ENCODE measurements around the gene UBXN7.
"Not testable (repeated sequence)": the region's sequence is repeated elsewhere in the genome, so short reads cannot be mapped to it uniquely, and the experiment has no call there.

Gene UBXN7

DNA sequence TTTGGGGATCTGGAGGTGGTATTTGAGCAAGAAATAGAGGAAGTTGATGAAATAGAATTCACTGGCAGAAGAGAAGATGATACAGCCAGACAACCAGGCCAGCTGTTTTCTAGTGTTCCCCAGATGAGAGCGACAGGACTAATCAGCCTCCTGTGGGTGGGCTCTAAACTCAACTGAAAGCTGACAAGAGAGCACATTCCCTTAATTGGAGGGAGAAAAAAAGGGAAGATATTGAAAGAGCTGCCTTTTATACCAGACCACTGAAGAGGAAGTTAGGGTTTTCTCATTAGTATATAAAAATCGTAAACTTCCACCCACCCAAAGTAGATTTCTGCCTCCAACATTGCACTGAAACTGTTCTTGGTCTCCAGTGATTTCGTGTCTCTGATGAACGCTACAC, 87.6 kb downstream of the UBXN7 start:
- TF ChIP-seq, protein P1, sequence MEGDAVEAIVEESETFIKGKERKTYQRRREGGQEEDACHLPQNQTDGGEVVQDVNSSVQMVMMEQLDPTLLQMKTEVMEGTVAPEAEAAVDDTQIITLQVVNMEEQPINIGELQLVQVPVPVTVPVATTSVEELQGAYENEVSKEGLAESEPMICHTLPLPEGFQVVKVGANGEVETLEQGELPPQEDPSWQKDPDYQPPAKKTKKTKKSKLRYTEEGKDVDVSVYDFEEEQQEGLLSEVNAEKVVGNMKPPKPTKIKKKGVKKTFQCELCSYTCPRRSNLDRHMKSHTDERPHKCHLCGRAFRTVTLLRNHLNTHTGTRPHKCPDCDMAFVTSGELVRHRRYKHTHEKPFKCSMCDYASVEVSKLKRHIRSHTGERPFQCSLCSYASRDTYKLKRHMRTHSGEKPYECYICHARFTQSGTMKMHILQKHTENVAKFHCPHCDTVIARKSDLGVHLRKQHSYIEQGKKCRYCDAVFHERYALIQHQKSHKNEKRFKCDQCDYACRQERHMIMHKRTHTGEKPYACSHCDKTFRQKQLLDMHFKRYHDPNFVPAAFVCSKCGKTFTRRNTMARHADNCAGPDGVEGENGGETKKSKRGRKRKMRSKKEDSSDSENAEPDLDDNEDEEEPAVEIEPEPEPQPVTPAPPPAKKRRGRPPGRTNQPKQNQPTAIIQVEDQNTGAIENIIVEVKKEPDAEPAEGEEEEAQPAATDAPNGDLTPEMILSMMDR (IDR thresholded peaks at IDR 0.05; ENCODE audit: low read depth, low read length), result no peak
- DNase-seq (ENCODE audit: extremely low read depth, low read depth), result no peak

DNA sequence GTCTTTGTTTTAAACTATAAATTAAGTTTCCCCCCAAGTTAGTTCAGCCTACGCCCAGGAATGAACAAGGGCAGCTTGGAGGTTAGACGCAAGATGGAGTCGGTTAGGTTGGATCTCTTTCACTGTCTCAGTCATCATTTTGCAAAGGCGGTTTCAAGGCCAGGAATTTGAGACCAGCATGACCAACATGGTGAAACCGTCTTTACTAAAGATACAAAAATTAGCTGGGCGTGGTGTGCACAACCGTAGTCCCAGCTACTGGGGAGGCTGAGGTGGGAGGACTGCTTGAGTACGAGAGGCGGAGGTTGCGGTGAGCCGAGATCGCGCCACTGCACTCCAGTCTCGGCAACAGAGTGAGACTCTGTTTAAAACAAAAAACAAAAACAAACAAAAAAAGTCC, 88.3 kb downstream of the UBXN7 start:
- not testable (repeated sequence) for DNase-seq (ENCODE audit: extremely low read depth, low read depth)

DNA sequence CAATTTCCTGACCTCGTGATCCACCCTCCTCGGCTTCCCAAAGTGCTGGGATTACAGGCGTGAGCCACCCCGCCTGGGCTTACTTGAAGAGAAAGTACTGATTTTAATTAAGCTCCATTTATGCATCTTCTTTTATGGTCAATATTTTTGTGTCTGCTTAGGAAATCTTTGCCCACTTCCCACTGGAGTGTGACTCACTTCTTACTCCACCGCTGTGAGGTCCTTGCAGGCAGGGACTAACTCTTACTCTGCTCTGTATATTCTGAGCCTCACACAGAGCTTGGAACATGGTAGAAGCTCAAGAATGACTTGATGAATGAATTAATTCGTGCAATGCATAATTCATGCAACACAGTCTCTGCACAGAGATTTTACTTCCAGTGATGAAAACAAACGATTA, 91.1 kb downstream of the UBXN7 start:
- TF ChIP-seq, protein P1 (IDR thresholded peaks at IDR 0.05; ENCODE audit: low read depth, low read length), result no peak
- no peak for DNase-seq (ENCODE audit: extremely low read depth, low read depth)

DNA sequence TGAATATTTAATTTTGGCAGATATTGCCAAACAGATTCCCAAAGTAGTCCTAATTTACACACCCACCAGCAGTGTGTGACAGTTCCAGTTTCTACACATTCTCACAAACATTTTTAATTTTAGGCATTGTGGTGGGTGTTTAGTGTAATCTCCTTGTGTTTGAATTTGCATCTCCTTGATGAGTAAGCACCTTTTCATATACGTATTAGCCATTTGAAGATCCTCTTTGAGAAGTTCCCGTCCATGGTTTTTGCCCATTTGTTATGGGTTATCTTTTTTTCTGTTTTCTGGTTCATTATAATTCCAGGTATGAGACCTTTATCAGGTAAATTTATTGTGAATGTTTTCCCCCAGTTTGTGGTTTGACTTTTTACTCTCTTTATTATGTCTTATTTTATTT, 91.8 kb downstream of the UBXN7 start:
- no peak for DNase-seq (ENCODE audit: extremely low read depth, low read depth)

DNA sequence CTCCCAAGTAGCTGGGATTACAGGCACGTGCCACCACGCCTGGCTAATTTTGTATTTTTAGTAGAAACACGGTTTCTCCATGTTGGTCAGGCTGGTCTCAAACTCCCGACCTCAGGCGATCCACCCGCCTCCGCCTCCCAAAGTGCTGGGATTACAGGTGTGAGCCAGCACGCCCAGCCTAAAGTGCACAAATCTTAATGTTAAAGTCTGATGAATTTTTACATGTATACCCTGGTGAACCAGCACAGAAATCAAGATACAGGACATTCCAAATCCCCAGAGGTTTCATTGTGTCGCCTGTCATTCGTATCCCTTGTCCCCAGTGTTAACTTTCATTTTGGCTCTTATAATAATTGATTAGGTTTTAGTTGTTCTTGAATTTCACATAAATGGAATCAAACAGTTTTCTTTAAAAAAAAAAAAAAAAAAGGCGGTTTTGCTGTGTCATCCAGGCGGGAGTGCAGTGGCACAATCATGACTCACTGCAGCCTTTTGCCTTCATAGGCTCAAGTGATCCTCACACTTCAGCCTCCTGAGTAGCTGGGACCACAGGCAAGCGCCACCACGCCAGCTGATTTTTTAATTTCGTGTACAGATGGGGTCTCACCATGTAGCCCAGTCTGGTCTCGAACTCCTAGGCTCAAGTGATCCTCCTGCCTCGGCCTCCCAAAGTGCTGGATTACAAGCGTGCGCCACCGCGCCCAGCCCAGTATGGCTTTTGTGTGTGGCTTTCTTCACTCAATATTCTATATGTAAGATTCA, 92.6 kb downstream of the UBXN7 start:
- DNase-seq (ENCODE audit: extremely low read depth, low read depth), result no peak
- TF ChIP-seq, protein P1 (IDR thresholded peaks at IDR 0.05; ENCODE audit: low read depth, low read length), result no peak

More for the DNA sequence above, 91.8 kb downstream of the UBXN7 start:
- TF ChIP-seq, protein P1 (IDR thresholded peaks at IDR 0.05; ENCODE audit: low read depth, low read length), result no peak

DNA sequence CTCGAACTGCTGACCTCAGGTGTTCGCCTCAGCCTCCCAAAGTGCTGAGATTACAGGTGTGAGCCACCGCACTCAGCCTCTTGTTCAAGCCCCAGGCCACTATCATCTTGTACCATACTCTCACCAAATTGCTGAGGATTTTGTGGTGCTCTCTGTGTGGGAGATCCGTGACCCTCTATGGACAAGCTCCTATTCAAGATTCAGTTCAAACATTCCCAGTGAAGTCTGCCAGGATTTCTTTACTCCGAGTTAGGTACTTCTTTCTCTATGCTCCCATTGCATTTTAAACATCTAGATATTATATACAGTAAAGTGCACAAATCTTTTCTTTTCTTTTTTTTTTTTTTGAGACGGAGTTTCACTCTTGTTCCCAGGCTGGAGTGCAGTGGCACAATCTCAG, 93.2 kb downstream of the UBXN7 start:
- TF ChIP-seq, protein P1 (IDR thresholded peaks at IDR 0.05; ENCODE audit: low read depth, low read length), result no peak
- DNase-seq (ENCODE audit: extremely low read depth, low read depth), result no peak

DNA sequence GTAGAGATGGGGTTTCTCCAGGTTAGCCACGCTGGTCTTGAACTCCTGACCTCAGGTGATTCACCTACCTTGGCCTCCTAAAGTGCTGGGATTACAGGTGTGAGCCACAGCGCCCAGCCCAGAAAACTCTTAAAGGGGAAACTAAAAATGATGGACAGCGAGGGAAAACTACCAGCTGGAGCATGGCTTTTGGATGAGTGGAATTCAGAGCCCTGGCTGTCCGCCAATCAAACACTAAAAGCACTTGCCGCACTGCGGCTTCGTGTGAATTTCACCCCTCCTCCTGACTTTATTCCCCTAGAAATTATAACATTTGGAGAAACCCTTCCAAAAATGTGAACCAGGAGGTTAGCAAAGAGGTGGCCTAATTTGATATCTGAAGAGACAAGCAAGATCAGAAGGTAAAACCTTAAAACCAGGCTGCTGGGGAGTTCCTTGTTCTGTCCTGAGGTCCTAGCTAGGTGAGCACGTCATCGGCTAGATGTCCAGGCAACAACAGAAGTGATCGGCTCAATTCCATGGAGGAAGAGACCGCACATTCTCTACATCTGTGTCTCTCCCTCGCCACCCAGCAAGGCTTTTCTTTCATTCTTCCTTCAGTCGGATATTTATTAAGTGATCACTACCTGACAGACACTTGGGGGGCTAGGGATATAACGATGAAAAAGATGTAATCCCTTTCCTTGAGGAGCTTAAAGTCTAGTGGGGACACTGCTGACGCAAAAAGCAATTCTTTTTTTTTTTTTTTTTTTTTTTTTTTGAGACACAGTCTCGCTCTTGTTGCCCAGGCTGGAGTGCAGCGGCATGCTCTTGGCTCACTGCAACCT, 95.7 kb downstream of the UBXN7 start:
- TF ChIP-seq, protein P1 (IDR thresholded peaks at IDR 0.05; ENCODE audit: low read depth, low read length), result no peak
- DNase-seq (ENCODE audit: extremely low read depth, low read depth), result no peak
